H1 (cell line): ENCODE data around the gene RYR3.

ENCODE experiments used
- CTCF ChIP-seq, 3 experiments: IDR thresholded peaks; 1 replicate in 2 of 3; 2 replicates in 1 of 3; pipeline versions ENCODE4 v1.5.1 to v1.6.1; 2011; ENCODE audit warnings: low read length in 3 of 3, mild to moderate bottlenecking in 3 of 3, inconsistent platforms in 2 of 3, low read depth in 1 of 3, moderate library complexity in 1 of 3; ENCODE audit not compliant: insufficient read depth in 1 of 3; ENCODE audit errors: control extremely low read depth in 1 of 3
- GTF2F1 ChIP-seq: IDR thresholded peaks from 2 replicates; pipeline ENCODE4 v1.6.1; 2012; ENCODE audit warnings: low read depth, low read length, improper control_type of control experiment, borderline replicate concordance
- POLR2A ChIP-seq, 2 experiments: IDR thresholded peaks; 1 replicate in 1 of 2; 2 replicates in 1 of 2; pipeline ENCODE4 v1.6.1; 2011; ENCODE audit warnings: low read depth in 2 of 2, low read length in 2 of 2, mild to moderate bottlenecking in 2 of 2; ENCODE audit errors: control extremely low read depth in 1 of 2
- POLR2AphosphoS5 ChIP-seq: IDR thresholded peaks from 2 replicates; pipeline ENCODE4 v1.6.1; 2011; ENCODE audit warnings: low read depth, low read length
- TF ChIP-seq, protein P1 (sequence below): IDR thresholded peaks from 2 replicates; pipeline ENCODE4 v1.6.1; 2011; ENCODE audit warnings: low read length, improper control_type of control experiment

- TF ChIP-seq POLR2AphosphoS5: no peak
- TF ChIP-seq, protein P1, sequence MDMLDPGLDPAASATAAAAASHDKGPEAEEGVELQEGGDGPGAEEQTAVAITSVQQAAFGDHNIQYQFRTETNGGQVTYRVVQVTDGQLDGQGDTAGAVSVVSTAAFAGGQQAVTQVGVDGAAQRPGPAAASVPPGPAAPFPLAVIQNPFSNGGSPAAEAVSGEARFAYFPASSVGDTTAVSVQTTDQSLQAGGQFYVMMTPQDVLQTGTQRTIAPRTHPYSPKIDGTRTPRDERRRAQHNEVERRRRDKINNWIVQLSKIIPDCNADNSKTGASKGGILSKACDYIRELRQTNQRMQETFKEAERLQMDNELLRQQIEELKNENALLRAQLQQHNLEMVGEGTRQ: no peak
- TF ChIP-seq POLR2A (IDR thresholded peaks at IDR 0.05; ENCODE audit: control extremely low read depth in 1 of 2, low read depth in 2 of 2, low read length in 2 of 2): no peak
- no peak for TF ChIP-seq CTCF (IDR thresholded peaks at IDR 0.05; ENCODE audit: control extremely low read depth in 1 of 3, insufficient read depth in 1 of 3, low read depth in 1 of 3, low read length in 3 of 3)
- TF ChIP-seq GTF2F1: no peak
Observed at GRCh38 chr15:33535135-33535534, 224.4 kb downstream of the RYR3 start.
